BE2C (cell line): Measurements from ENCODE around the gene RGL4.

Source experiments
- DNase-seq: peaks from one replicate; pipeline ENCODE4 v3.0.0-alpha.2; 2020
- H3K27me3 ChIP-seq: fragments of 250-450 bp; sonication (Bioruptor Pico); 2 replicates; pipeline ENCODE4 v1.5.1; 2020; ENCODE audit warnings: mild to moderate bottlenecking
- H3K36me3 ChIP-seq: fragments of 250-450 bp; sonication (Bioruptor Pico); 2 replicates; pipeline ENCODE4 v1.5.1; 2020; ENCODE audit warnings: mild to moderate bottlenecking
- H3K4me1 ChIP-seq: fragments of 250-450 bp; sonication (Bioruptor Pico); 2 replicates; pipeline ENCODE4 v1.5.1; 2020
- H3K4me3 ChIP-seq: 2 replicates; pipeline ENCODE4 v1.5.1; 2011; ENCODE audit warnings: low read depth, low read length
- H3K9me3 ChIP-seq: fragments of 250-450 bp; sonication (Bioruptor Pico); 2 replicates; pipeline ENCODE4 v1.5.1; 2020
- CTCF ChIP-seq: IDR thresholded peaks from 2 replicates; pipeline ENCODE4 v1.5.1; 2012; ENCODE audit warnings: mild to moderate bottlenecking, low read depth, low read length

Gene RGL4

GRCh38 chr22:23714596-23715578 is 24.1 kb downstream of the RGL4 start:
- H3K36me3 ChIP-seq, result peaks cover 19% of the 10 kb centered on the region
- no peak for TF ChIP-seq CTCF
- H3K4me1 ChIP-seq, result no peaks in the 10 kb centered on the region
- no peak overlapping the region for H3K4me3 ChIP-seq
- no peak for DNase-seq
- H3K27me3 ChIP-seq, result no peaks in the 10 kb centered on the region
- no peaks in the 10 kb centered on the region for H3K9me3 ChIP-seq

GRCh38 chr22:23715806-23716375 is 25.1 kb downstream of the RGL4 start:
- peaks cover 17% of the 10 kb centered on the region for H3K36me3 ChIP-seq
- no peaks in the 10 kb centered on the region for H3K9me3 ChIP-seq
- DNase-seq, result no peak
- H3K27me3 ChIP-seq, result no peaks in the 10 kb centered on the region
- no peaks in the 10 kb centered on the region for H3K4me1 ChIP-seq
- TF ChIP-seq CTCF, result no peak
- peak overlapping the region; percentile 87 for H3K4me3 ChIP-seq

- Histone ChIP-seq H3K4me3 (peak overlapping the region; percentile 87), H3K27me3 (no peaks in the 10 kb centered on the region), H3K9me3 (no peaks in the 10 kb centered on the region), H3K4me1 (no peaks in the 10 kb centered on the region), H3K36me3 (peaks cover 16% of the 10 kb centered on the region)
- DNase-seq, result peak; percentile 90
- TF ChIP-seq CTCF, result no peak
These were observed 26.3 kb downstream of the RGL4 start for GRCh38 chr22:23716811-23717801.

GRCh38 chr22:23718371-23719165 is 27.8 kb downstream of the RGL4 start:
- Histone ChIP-seq H3K4me3 (no peak overlapping the region), H3K4me1 (no peaks in the 10 kb centered on the region), H3K27me3 (no peaks in the 10 kb centered on the region), H3K9me3 (no peaks in the 10 kb centered on the region), H3K36me3 (peaks cover 13% of the 10 kb centered on the region)
- TF ChIP-seq CTCF, result no peak
- DNase-seq, result no peak

- no peak for DNase-seq
- TF ChIP-seq CTCF, result no peak
- H3K4me1 ChIP-seq, result no peaks in the 10 kb centered on the region
- H3K27me3 ChIP-seq, result no peaks in the 10 kb centered on the region
- H3K36me3 ChIP-seq, result no peaks in the 10 kb centered on the region
- no peaks in the 10 kb centered on the region for H3K9me3 ChIP-seq
- no peak overlapping the region for H3K4me3 ChIP-seq
These were observed 30.0 kb downstream of the RGL4 start for GRCh38 chr22:23720855-23721254.
